SK-N-SH (cell line): Measurements from ENCODE around the gene MLLT1. TPM values are rescaled to one million over a fixed set of nuclear protein-coding genes. Genes with fewer than 3 reads are reported as not detected.

ENCODE experiments used
- CTCF ChIA-PET: fragments of 300-600, 350-600 bp; formaldehyde crosslinking; extraction: SDS; loops from one replicate; lab custom pipeline; 2021; lab: Yijun Ruan, JAX
- POLR2A ChIA-PET: fragments of 350-600 bp; sonication (Branson Sonifier 250); formaldehyde crosslinking; extraction: SDS; loops from one replicate; lab custom pipeline; 2020; ENCODE audit warnings: antibody characterized with exemption, inconsistent platforms; lab: Yijun Ruan, JAX
- DNase-seq: peaks from one replicate; pipeline ENCODE4 v3.0.0; 2012
- H2AFZ ChIP-seq: fragments of 200-600 bp; sonication (generic); 2 replicates; pipeline ENCODE4 v1.8.1; 2016; ENCODE audit warnings: antibody characterized with exemption, mild to moderate bottlenecking, low read depth
- H3F3A ChIP-seq: fragments of 200-600 bp; sonication (generic); replicated peaks from 2 replicates; pipeline ENCODE3; 2016; ENCODE audit warnings: antibody characterized with exemption, mild to moderate bottlenecking; ENCODE audit not compliant: insufficient read depth
- H3K27ac ChIP-seq, 2 experiments: fragments of 200-500 bp in 1 of 2; fragments of 200-600 bp in 1 of 2; sonication (Bioruptor generic) in 1 of 2; sonication (generic), shearing (Covaris generic) in 1 of 2; 2 replicates each; pipeline versions ENCODE4 v1.5.1 to v1.6.1; 2014 to 2016; ENCODE audit warnings: low read depth in 2 of 2, inconsistent platforms in 1 of 2, low read length in 1 of 2, mild to moderate bottlenecking in 1 of 2, mixed read lengths in 1 of 2
- H3K27me3 ChIP-seq: fragments of 200-600 bp; sonication (generic), shearing (Covaris generic); 2 replicates; pipeline ENCODE4 v1.6.1; 2016; ENCODE audit warnings: mixed run types; ENCODE audit not compliant: insufficient read depth
- H3K36me3 ChIP-seq, 2 experiments: fragments of 200-500 bp in 1 of 2; fragments of 200-600 bp in 1 of 2; sonication (Bioruptor generic) in 1 of 2; sonication (generic) in 1 of 2; replicated peaks in 1 of 2; 2 replicates each; pipeline versions ENCODE3 to v1.5.1; 2014 to 2016; ENCODE audit warnings: low read length in 1 of 2, mild to moderate bottlenecking in 1 of 2; ENCODE audit not compliant: insufficient read depth in 2 of 2, control insufficient read depth in 1 of 2
- H3K4me1 ChIP-seq, 2 experiments: fragments of 200-500 bp in 1 of 2; fragments of 200-600 bp in 1 of 2; sonication (Bioruptor generic) in 1 of 2; sonication (generic), shearing (Covaris generic) in 1 of 2; 2 replicates each; pipeline versions ENCODE4 v1.5.1 to v1.6.1; 2014 to 2016; ENCODE audit warnings: low read depth in 1 of 2, low read length in 1 of 2, mixed run types in 1 of 2; ENCODE audit not compliant: insufficient read depth in 2 of 2, control insufficient read depth in 1 of 2
- H3K4me2 ChIP-seq: fragments of 200-600 bp; sonication (generic), shearing (Covaris generic); 2 replicates; pipeline ENCODE4 v1.6.1; 2017; ENCODE audit warnings: mixed run types
- H3K4me3 ChIP-seq, 2 experiments: fragments of 200-500 bp in 1 of 2; fragments of 200-600 bp in 1 of 2; sonication (Bioruptor generic) in 1 of 2; sonication (generic), shearing (Covaris generic) in 1 of 2; 2 replicates each; pipeline versions ENCODE4 v1.5.1 to v1.8.1; 2014 to 2016; ENCODE audit warnings: low read depth in 2 of 2, inconsistent platforms in 1 of 2, low read length in 1 of 2, mild to moderate bottlenecking in 1 of 2, mixed read lengths in 1 of 2, moderate library complexity in 1 of 2
- H3K79me2 ChIP-seq: fragments of 200-600 bp; sonication (generic); 2 replicates; pipeline ENCODE4 v1.8.1; 2017; ENCODE audit warnings: mild to moderate bottlenecking; ENCODE audit not compliant: insufficient read depth
- H3K9ac ChIP-seq: fragments of 200-600 bp; sonication (generic); 2 replicates; pipeline ENCODE4 v1.6.1; 2017; ENCODE audit warnings: mixed run types
- H3K9me2 ChIP-seq: fragments of 200-600 bp; sonication (generic); 2 replicates; pipeline ENCODE4 v1.6.1; 2017; ENCODE audit warnings: mixed run types
- H3K9me3 ChIP-seq: fragments of 200-600 bp; sonication (generic); 2 replicates; pipeline ENCODE4 v1.6.1; 2017; ENCODE audit warnings: mixed run types, mild to moderate bottlenecking, moderate library complexity
- H4K20me1 ChIP-seq: fragments of 200-600 bp; sonication (generic); 2 replicates; pipeline ENCODE4 v1.6.1; 2017; ENCODE audit warnings: mild to moderate bottlenecking, mixed run types; ENCODE audit not compliant: insufficient read depth
- CTCF ChIP-seq: fragments of 200-600 bp; sonication (generic); IDR thresholded peaks from 2 replicates; pipeline ENCODE4 v1.6.1; 2017; ENCODE audit warnings: antibody characterized with exemption, mild to moderate bottlenecking, moderate library complexity
- FOXJ3 ChIP-seq: sonication (generic); formaldehyde crosslinking; IDR thresholded peaks from 2 replicates; pipeline ENCODE4 v1.5.1; 2020; ENCODE audit warnings: mild to moderate bottlenecking, missing genetic modification reagents
- IRF3 ChIP-seq: fragments of 150-350 bp; IDR thresholded peaks from 2 replicates; pipeline ENCODE4 v1.6.1; 2016; ENCODE audit warnings: mild to moderate bottlenecking, low read depth, low read length
- JUND ChIP-seq: IDR thresholded peaks from 2 replicates; pipeline ENCODE4 v1.4.0; 2012
- MXI1 ChIP-seq: IDR thresholded peaks from 2 replicates; pipeline ENCODE4 v1.6.1; 2012; ENCODE audit warnings: mild to moderate bottlenecking, low read depth, low read length, improper control_type of control experiment
- NFIC ChIP-seq: IDR thresholded peaks from 2 replicates; pipeline ENCODE4 v1.4.0; 2012; ENCODE audit warnings: borderline replicate concordance
- NRF1 ChIP-seq: IDR thresholded peaks from 2 replicates; pipeline ENCODE4 v1.6.1; 2012; ENCODE audit warnings: low read depth, mild to moderate bottlenecking, low read length
- RAD21 ChIP-seq: IDR thresholded peaks from 2 replicates; pipeline ENCODE4 v1.6.1; 2012; ENCODE audit warnings: mild to moderate bottlenecking, low read length
- RXRA ChIP-seq: IDR thresholded peaks from 2 replicates; pipeline ENCODE4 v1.4.0; 2012; ENCODE audit warnings: low read depth, mild to moderate bottlenecking, borderline replicate concordance
- SMC3 ChIP-seq: IDR thresholded peaks from 2 replicates; pipeline ENCODE4 v1.6.1; 2012; ENCODE audit warnings: low read depth, low read length, improper control_type of control experiment
- TCF12 ChIP-seq: IDR thresholded peaks from 2 replicates; pipeline ENCODE4 v1.4.0; 2012
- WGBS: methylation state at CpG from one replicate; pipeline ENCODE4 v1.1.6; 2017; ENCODE audit warnings: low lambda C conversion rate; 5-methylcytosine and 5-hydroxymethylcytosine counted together
- polyA plus RNA-seq, 3 experiments: library from polyadenylated mRNA; depleted of rRNA; stranded (reverse); fragments of >200 nt; gene quantifications; 2 replicates each; pipeline ENCODE4 v1.2.3, GENCODE V29; 2012
- TF ChIP-seq, protein P1 (sequence below): IDR thresholded peaks from 2 replicates; pipeline ENCODE4 v1.4.0; 2012; ENCODE audit warnings: low read depth, borderline replicate concordance
- TF ChIP-seq, protein P2 (sequence below): IDR thresholded peaks from 2 replicates; pipeline ENCODE4 v1.4.0; 2012; ENCODE audit warnings: low read depth
- TF ChIP-seq, protein P3 (sequence below): fragments of 150-350 bp; IDR thresholded peaks from 2 replicates; pipeline ENCODE4 v1.6.1; 2017; ENCODE audit warnings: antibody characterized with exemption, low read length, low read depth, borderline replicate concordance

The MLLT1 gene
- polyA plus RNA-seq, 1 of the 3 experiments (the other 2 are of a cell fraction), result 19.0 TPM

- no peak for TF ChIP-seq IRF3
Observed at GRCh38 chr19:6219147-6219525, 60.6 kb downstream of the MLLT1 start (continued).

- peak overlapping the region in 1 of 2 experiments; percentile 51; a peak in 2 of 4 replicates for H3K27ac ChIP-seq
- 23% methylated on average over 9 of the region's 18 CpGs for WGBS
- peaks cover 0 to 23% of the 10 kb centered on the region in 2 experiments for H3K36me3 ChIP-seq
- no peak overlapping the region for H3K9ac ChIP-seq
- peak overlapping the region in 1 of 2 experiments; percentile 9; a peak in 1 of 4 replicates for H3K4me3 ChIP-seq
- no peaks in the 10 kb centered on the region for H3K9me3 ChIP-seq
- peak; percentile 97 for DNase-seq
- CTCF ChIA-PET, result interaction anchor here (0.6 to 4.0 kb wide), 50 partner anchors 9 to 193 kb away, joined by 3 to 52 read pairs (median 6); partner anchors contain the start of genes ALKBH7 and CLPP
- no peaks in the 10 kb centered on the region for H3F3A ChIP-seq
- peaks cover 5% of the 10 kb centered on the region; the same call in 1 of the 2 replicates for H4K20me1 ChIP-seq
- H2AFZ ChIP-seq, result no peak overlapping the region
- H3K79me2 ChIP-seq, result no peaks in the 10 kb centered on the region
- H3K9me2 ChIP-seq, result no peaks in the 10 kb centered on the region
- H3K4me1 ChIP-seq, result peaks cover 0 to 45% of the 10 kb centered on the region in 2 experiments; a peak in 1 of 4 replicates
- TF ChIP-seq, protein P1, sequence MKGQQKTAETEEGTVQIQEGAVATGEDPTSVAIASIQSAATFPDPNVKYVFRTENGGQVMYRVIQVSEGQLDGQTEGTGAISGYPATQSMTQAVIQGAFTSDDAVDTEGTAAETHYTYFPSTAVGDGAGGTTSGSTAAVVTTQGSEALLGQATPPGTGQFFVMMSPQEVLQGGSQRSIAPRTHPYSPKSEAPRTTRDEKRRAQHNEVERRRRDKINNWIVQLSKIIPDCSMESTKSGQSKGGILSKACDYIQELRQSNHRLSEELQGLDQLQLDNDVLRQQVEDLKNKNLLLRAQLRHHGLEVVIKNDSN, result no peak
- TF ChIP-seq IRF3 (no peak), JUND (no peak), CTCF (peak; percentile 87), NFIC (no peak), RXRA (no peak), FOXJ3 (CRISPR knock-in tag) (peak; percentile 68; the same call in 1 of the 2 replicates), RAD21 (peak; percentile 93), SMC3 (peak; percentile 93), TCF12 (no peak), MXI1 (peak; percentile 81), NRF1 (no peak)
- TF ChIP-seq, protein P2, sequence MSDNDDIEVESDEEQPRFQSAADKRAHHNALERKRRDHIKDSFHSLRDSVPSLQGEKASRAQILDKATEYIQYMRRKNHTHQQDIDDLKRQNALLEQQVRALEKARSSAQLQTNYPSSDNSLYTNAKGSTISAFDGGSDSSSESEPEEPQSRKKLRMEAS, result no peak
- TF ChIP-seq, protein P3, sequence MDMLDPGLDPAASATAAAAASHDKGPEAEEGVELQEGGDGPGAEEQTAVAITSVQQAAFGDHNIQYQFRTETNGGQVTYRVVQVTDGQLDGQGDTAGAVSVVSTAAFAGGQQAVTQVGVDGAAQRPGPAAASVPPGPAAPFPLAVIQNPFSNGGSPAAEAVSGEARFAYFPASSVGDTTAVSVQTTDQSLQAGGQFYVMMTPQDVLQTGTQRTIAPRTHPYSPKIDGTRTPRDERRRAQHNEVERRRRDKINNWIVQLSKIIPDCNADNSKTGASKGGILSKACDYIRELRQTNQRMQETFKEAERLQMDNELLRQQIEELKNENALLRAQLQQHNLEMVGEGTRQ, result no peak
- POLR2A ChIA-PET, result interaction anchor here (1.5 kb wide), 1 partner anchor 19 kb away, joined by 4 read pairs; no protein-coding TSS in a partner anchor
- H3K27me3 ChIP-seq, result no peaks in the 10 kb centered on the region
- H3K4me2 ChIP-seq, result no peak overlapping the region
Observed at GRCh38 chr19:6218491-6219146, 61.2 kb downstream of the MLLT1 start.
